Stimulated activated naive CD8-positive, alpha-beta T cell treated with anti-CD3 and anti-CD28 coated beads, Interleukin-15, amount 100 ng/mL, for 72 hours (primary cell): Measurements from ENCODE around the gene RALGDS.

Experiments used
- ATAC-seq: fragments of 150-1000 bp; cut with Tn5 transposase; 2 replicates; pipeline ENCODE4 v1.10.0; 2021; ENCODE audit warnings: mild to moderate bottlenecking, moderate library complexity
- DNase-seq, 2 donors: peaks; one replicate each; pipeline ENCODE4 v3.0.0; 2021 to 2022
- H3K27ac Mint-ChIP-seq, 2 donors: one replicate each; pipeline ENCODE4 v1.8.0; 2022; ENCODE audit warnings: mild to moderate bottlenecking in 2 of 2, mixed read lengths in 2 of 2, moderate library complexity in 2 of 2
- H3K27me3 Mint-ChIP-seq: one replicate; pipeline ENCODE4 v1.8.0; 2022; ENCODE audit warnings: mixed read lengths
- H3K4me1 Mint-ChIP-seq: one replicate; pipeline ENCODE4 v1.8.0; 2022; ENCODE audit warnings: mild to moderate bottlenecking, mixed read lengths
- H3K4me3 Mint-ChIP-seq, 2 donors: one replicate each; pipeline ENCODE4 v1.8.0; 2022; ENCODE audit warnings: mild to moderate bottlenecking in 2 of 2, mixed read lengths in 2 of 2, moderate library complexity in 1 of 2
- H3K9me3 Mint-ChIP-seq, 2 donors: one replicate each; pipeline ENCODE4 v1.8.0; 2022; ENCODE audit warnings: mixed read lengths in 2 of 2

RALGDS gene

GRCh38 chr9:133057553-133057952 lies 63.5 kb downstream of the RALGDS start:
- no peak for DNase-seq
- no peaks in the 10 kb centered on the region for H3K9me3 Mint-ChIP-seq
- peak overlapping the region; percentile 76 to 81 for H3K27ac Mint-ChIP-seq
- H3K4me1 Mint-ChIP-seq = peaks cover 65% of the 10 kb centered on the region
- no peak overlapping the region for H3K4me3 Mint-ChIP-seq
- ATAC-seq = no peak
- no peaks in the 10 kb centered on the region for H3K27me3 Mint-ChIP-seq

DNA sequence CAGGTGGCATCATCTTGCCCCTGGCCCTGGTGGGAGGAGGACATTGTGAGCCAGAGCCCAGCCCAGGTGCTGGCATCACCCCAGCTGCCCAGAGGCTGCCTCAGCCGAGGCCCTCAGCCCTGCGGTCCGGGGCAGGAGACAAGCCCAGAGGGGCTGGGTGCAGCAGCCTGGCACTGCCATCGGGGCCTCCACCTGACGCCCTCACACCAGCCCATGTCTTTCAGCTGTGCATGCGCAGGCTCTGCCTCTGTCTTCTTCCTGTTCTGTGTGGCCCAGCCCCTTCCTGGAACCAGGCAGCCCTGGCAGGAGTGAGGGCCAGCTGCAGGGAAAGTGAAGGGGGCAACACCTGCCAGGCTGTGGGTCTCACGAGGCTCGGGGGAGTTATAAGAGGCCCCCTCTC lies 64.0 kb downstream of the RALGDS start:
- Mint-ChIP-seq H3K27me3 (no peaks in the 10 kb centered on the region), H3K4me3 (no peak overlapping the region), H3K4me1 (peaks cover 65% of the 10 kb centered on the region), H3K9me3 (no peaks in the 10 kb centered on the region), H3K27ac (peak overlapping the region; percentile 25 to 42)
- ATAC-seq (peak; percentile 59), DNase-seq (no peak)

- ATAC-seq = no peak
- Mint-ChIP-seq H3K9me3 (no peaks in the 10 kb centered on the region), H3K27ac (peak overlapping the region in 1 of 2 donors; percentile 42), H3K4me3 (no peak overlapping the region), H3K27me3 (no peaks in the 10 kb centered on the region), H3K4me1 (peaks cover 65% of the 10 kb centered on the region)
- DNase-seq = no peak
Observed at GRCh38 chr9:133056533-133056932, 64.5 kb downstream of the RALGDS start.

DNA sequence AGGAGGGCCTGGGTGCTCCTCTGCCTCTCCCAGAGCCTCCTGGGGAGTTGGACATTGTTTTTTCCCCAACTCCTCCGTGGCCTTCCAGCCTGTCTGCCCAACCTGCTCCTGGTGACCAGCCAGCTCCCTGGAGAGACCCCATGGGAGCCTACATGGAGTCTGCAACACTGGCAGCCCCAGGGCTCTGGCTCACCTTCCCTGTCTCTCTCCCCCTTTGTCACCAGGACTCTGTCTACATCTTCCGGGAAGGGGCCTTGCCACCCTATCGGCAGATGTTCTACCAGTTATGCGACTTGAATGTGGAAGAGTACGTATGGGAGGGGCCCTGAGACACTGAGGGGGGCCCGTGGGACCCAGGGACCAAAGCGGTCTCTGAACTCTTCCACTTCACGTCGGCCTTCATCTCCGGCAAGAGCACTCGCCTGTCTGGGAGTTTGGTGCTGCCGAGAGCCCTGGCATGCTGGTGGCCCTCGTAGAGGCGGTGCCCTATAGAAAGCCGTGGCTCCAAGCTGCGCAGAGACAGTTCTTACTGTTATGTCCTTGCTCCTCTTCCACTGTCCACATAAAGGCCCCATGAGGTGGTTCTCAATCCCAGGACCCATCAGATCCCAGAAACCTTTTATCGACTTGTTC lies 65.1 kb downstream of the RALGDS start:
- DNase-seq (no peak), ATAC-seq (no peak)
- H3K9me3 Mint-ChIP-seq = no peaks in the 10 kb centered on the region
- H3K27ac Mint-ChIP-seq = no peak overlapping the region
- H3K4me1 Mint-ChIP-seq = peaks cover 58% of the 10 kb centered on the region
- H3K4me3 Mint-ChIP-seq = no peak overlapping the region
- no peaks in the 10 kb centered on the region for H3K27me3 Mint-ChIP-seq

GRCh38 chr9:133054966-133055365 lies 66.1 kb downstream of the RALGDS start:
- no peak overlapping the region for H3K27ac Mint-ChIP-seq
- DNase-seq (no peak), ATAC-seq (no peak)
- H3K4me3 Mint-ChIP-seq = no peak overlapping the region
- H3K9me3 Mint-ChIP-seq = no peaks in the 10 kb centered on the region
- no peaks in the 10 kb centered on the region for H3K27me3 Mint-ChIP-seq
- peaks cover 49% of the 10 kb centered on the region for H3K4me1 Mint-ChIP-seq

DNA sequence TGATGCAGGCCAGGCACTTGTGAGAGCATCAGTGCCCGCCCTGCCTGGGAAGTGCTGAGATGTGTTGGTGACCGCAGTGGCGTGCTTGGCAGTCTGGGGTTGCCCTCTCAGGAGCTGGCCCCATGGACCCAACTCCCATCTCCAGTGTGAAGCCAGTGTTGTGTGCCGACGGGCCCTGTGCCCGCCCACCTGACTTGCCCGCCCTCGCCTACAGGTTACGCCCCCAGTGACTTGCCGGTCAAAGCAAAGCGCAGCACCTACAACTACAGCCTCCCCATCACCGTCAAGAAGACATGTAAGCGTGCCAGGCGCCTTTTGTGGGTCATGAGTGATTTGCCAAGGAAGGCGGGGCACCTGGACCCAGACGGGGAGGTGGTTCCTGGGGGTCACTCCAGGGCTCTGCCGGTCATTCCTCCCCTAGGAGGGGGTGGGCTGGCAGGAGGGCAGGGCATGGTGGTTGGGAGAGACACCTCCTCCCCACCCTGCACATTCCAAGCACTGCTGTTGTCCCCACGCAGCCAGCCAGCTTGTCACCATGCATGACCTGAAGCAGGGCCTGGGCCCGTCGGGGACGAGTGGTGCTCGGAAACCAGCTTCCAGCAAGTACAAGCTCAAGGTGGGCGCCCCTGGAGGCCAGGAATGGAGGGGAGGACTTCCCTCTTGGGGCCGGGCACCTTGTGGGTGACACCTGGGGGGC lies 66.7 kb downstream of the RALGDS start:
- Mint-ChIP-seq H3K27me3 (no peaks in the 10 kb centered on the region), H3K9me3 (no peaks in the 10 kb centered on the region), H3K4me3 (no peak overlapping the region), H3K27ac (no peak overlapping the region), H3K4me1 (peaks cover 43% of the 10 kb centered on the region)
- ATAC-seq (no peak), DNase-seq (no peak)

DNA sequence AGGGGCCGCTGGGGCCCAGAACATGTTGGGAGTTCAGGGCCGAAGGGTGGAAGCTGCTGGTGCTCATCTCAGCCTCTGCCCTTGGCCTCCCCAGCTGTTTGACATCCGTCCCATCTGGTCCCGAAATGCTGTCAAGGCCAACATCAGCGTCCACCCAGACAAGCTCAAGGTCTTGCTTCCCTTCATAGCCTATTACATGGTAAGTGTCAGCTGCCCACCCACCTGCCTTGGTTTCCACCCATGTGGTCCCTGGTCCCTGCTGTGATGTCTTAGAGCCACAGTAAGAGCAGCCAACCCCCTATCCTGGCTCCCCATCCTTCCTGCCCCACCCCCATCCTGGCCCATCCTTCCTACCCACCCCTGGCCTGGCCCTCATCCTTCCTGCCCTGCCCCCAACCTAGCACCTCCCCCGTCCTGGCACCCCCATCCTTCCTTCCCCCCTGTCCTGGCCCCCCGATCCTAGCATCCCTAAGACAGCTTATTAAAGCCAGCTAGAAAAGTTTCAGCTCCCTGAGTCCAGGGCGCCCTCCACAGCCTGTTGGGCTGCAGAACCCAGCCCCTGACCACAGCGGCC lies 69.0 kb downstream of the RALGDS start:
- DNase-seq = no peak
- Mint-ChIP-seq H3K9me3 (no peaks in the 10 kb centered on the region), H3K4me3 (no peak overlapping the region), H3K27me3 (no peaks in the 10 kb centered on the region), H3K4me1 (peaks cover 20% of the 10 kb centered on the region), H3K27ac (peak overlapping the region in 1 of 2 donors; percentile 72)
- no peak for ATAC-seq

DNA sequence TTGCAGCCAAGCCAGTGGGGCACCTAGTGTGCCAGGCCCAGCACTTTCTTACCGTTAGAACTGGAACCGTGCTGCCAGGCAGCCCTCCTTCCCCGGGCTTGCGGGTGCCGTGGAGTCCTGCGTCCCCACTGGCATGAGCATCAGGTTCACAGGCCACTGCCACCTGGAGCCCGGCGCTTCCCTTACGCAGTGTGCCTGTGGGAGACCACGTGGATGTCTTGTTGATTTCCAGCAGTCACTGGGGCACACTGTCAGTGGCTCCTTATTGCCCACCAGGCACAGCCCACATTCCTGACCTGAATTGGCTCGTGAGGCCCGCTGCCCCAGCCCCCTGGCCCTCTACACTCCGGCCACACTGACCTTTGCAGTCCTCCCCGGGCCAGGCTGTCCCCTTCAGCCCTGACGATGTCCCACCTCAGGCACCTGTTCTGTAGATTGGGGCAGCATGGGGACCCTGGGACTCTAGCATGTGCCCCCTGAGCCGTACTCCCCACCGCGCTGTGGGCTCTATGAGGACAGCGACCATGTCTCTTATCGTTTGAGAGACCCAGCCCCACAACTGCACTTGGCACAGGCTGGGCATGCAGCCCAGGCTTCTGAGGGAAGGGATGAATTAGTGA lies 69.6 kb downstream of the RALGDS start:
- Mint-ChIP-seq H3K4me1 (peaks cover 13% of the 10 kb centered on the region), H3K27ac (no peak overlapping the region), H3K4me3 (no peak overlapping the region), H3K27me3 (no peaks in the 10 kb centered on the region), H3K9me3 (no peaks in the 10 kb centered on the region)
- DNase-seq (no peak), ATAC-seq (no peak)

- H3K4me1 Mint-ChIP-seq = peaks cover 7% of the 10 kb centered on the region
- no peaks in the 10 kb centered on the region for H3K27me3 Mint-ChIP-seq
- H3K27ac Mint-ChIP-seq = peak overlapping the region in 1 of 2 donors; percentile 84
- DNase-seq (no peak), ATAC-seq (no peak)
- H3K4me3 Mint-ChIP-seq = no peak overlapping the region
- H3K9me3 Mint-ChIP-seq = no peaks in the 10 kb centered on the region
Observed at GRCh38 chr9:133050781-133051180, 70.3 kb downstream of the RALGDS start.

DNA sequence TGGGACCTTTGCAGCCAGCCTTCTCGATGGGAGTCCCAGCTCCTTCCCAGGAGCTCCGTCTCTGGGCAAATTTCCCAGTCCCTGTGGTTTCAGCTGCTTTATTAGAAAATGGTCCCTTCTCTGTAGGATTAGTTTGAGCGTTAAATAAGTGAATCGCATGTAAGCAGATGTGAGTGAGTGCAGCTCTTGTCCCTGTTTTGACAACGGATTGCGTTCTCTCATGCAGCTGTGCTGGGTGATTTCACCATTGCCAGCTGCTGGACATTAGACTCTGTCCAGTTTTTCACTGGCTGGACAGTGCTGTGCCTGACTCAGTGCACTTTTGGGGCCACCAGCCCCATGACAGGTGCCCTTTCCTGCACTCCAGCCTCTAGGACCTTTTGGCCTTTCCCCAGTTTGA lies 70.9 kb downstream of the RALGDS start:
- Mint-ChIP-seq H3K4me1 (peaks cover under 1% of the 10 kb centered on the region), H3K27ac (no peak overlapping the region), H3K4me3 (no peak overlapping the region), H3K27me3 (no peaks in the 10 kb centered on the region), H3K9me3 (no peaks in the 10 kb centered on the region)
- DNase-seq (no peak), ATAC-seq (no peak)

DNA sequence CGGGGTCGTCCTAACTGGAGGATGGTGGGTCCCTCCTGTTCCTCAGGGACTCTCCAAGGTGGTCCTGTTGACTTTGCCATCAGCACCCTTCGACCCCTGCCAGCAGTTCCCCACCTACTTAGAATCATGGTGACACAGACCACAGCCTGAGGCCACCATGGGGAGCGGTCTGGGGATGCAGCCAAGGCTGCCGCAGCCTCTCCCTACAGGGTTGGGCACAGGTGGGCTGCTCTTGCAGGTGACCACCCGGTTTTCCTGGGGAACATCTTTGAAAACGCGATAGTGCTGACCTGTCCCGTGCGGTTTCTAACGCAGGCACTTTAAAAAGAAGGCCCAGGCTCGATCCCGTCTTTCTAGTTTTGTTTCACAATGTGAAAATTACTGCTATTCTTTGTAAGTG lies 72.0 kb downstream of the RALGDS start:
- ATAC-seq (no peak), DNase-seq (no peak)
- H3K9me3 Mint-ChIP-seq = no peaks in the 10 kb centered on the region
- H3K27ac Mint-ChIP-seq = no peak overlapping the region
- peaks cover 8% of the 10 kb centered on the region for H3K4me1 Mint-ChIP-seq
- H3K27me3 Mint-ChIP-seq = no peaks in the 10 kb centered on the region
- H3K4me3 Mint-ChIP-seq = no peak overlapping the region

- peak; percentile 84 for ATAC-seq
- H3K27me3 Mint-ChIP-seq = no peaks in the 10 kb centered on the region
Observed at GRCh38 chr9:133048595-133048994, 72.4 kb downstream of the RALGDS start.

More at GRCh38 chr9:133048595-133048994, 72.4 kb downstream of the RALGDS start:
- Mint-ChIP-seq H3K27ac (no peak overlapping the region), H3K9me3 (no peaks in the 10 kb centered on the region), H3K4me1 (peaks cover 9% of the 10 kb centered on the region), H3K4me3 (no peak overlapping the region)
- peak in 1 of 2 donors; percentile 45 for DNase-seq
